ENCODE results near the gene PRDM11. TPM values are rescaled to one million over a fixed set of nuclear protein-coding genes. Genes with fewer than 3 reads are reported as not detected.

The PRDM11 gene
- total and polyA plus RNA-seq, 7 donors: 2.3 to 14.2 (median 7.2) TPM

GRCh38 chr11:45174168-45174835 is 27.9 kb downstream of the PRDM11 start:
- H3K27me3 ChIP-seq (ENCODE audit: insufficient read depth in 3 of 3, low read length in 2 of 3): no peaks in the 10 kb centered on the region
- DNase-seq (no peak), ATAC-seq (no peak)
- intact Hi-C loops (cut with DNase I): no loop called here
- H3K4me1 ChIP-seq: peaks cover 7% of the 10 kb centered on the region
- no peaks in the 10 kb centered on the region for H3K36me3 ChIP-seq (ENCODE audit: insufficient read depth in 1 of 2, low read depth in 1 of 2)
- no peak overlapping the region for H3K4me3 ChIP-seq
- H3K9me3 ChIP-seq: no peaks in the 10 kb centered on the region
- H3K27ac ChIP-seq: no peak overlapping the region
- TF ChIP-seq CTCF (IDR thresholded peaks at IDR 0.05): no peak
- WGBS, 3 donors: 94 to 98% (median 96%) methylated on average over 6 of the region's 6 CpGs

- DNase-seq (no peak), ATAC-seq (no peak)
- no peaks in the 10 kb centered on the region for H3K27me3 ChIP-seq (ENCODE audit: insufficient read depth in 3 of 3, low read length in 2 of 3)
- H3K4me1 ChIP-seq: peaks cover under 1% of the 10 kb centered on the region
- intact Hi-C loops (cut with DNase I): no loop called here
- H3K27ac ChIP-seq: no peak overlapping the region
- no peak overlapping the region for H3K4me3 ChIP-seq
- TF ChIP-seq CTCF (IDR thresholded peaks at IDR 0.05): no peak
- no peaks in the 10 kb centered on the region for H3K9me3 ChIP-seq
- 91 to 96% (median 94%) methylated on average over 4 of the region's 4 CpGs for WGBS, 3 donors
- no peaks in the 10 kb centered on the region for H3K36me3 ChIP-seq (ENCODE audit: insufficient read depth in 1 of 2, low read depth in 1 of 2)
Observed at GRCh38 chr11:45174963-45175362, 28.5 kb downstream of the PRDM11 start.

GRCh38 chr11:45176996-45177395 is 30.6 kb downstream of the PRDM11 start:
- no peak for ATAC-seq
- H3K4me3 ChIP-seq: no peak overlapping the region
- no peak for TF ChIP-seq CTCF (IDR thresholded peaks at IDR 0.05)
- H3K27me3 ChIP-seq (ENCODE audit: insufficient read depth in 3 of 3, low read length in 2 of 3): no peaks in the 10 kb centered on the region
- peaks cover 6% of the 10 kb centered on the region for H3K4me1 ChIP-seq
- H3K9me3 ChIP-seq: no peaks in the 10 kb centered on the region
- no peak for DNase-seq
- H3K27ac ChIP-seq: no peak overlapping the region
- intact Hi-C loops (cut with DNase I): no loop called here
- WGBS, 3 donors: 18 to 50% (median 50%) methylated on average over 1 of the region's 1 CpG
- no peaks in the 10 kb centered on the region for H3K36me3 ChIP-seq (ENCODE audit: insufficient read depth in 1 of 2, low read depth in 1 of 2)

- no peak overlapping the region for H3K27ac ChIP-seq
Observed at GRCh38 chr11:45178223-45178622, 31.8 kb downstream of the PRDM11 start.

More at GRCh38 chr11:45178223-45178622, 31.8 kb downstream of the PRDM11 start:
- Histone ChIP-seq H3K9me3 (no peaks in the 10 kb centered on the region), H3K4me1 (peaks cover 6% of the 10 kb centered on the region), H3K36me3 (ENCODE audit: insufficient read depth in 1 of 2, low read depth in 1 of 2) (peaks cover 0 to 1% of the 10 kb centered on the region in 2 donors), H3K27me3 (ENCODE audit: insufficient read depth in 3 of 3, low read length in 2 of 3) (no peaks in the 10 kb centered on the region), H3K4me3 (no peak overlapping the region)
- no peak for ATAC-seq
- DNase-seq: no peak
- 86 to 89% (median 87%) methylated on average over 7 of the region's 7 CpGs for WGBS, 3 donors
- intact Hi-C loops (cut with DNase I): no loop called here
- no peak for TF ChIP-seq CTCF (IDR thresholded peaks at IDR 0.05)

Measured in psoas muscle (tissue), 8 donors.